GM12878 (cell line): ENCODE measurements around the gene TTLL12. TPM values are rescaled to one million over a fixed set of nuclear protein-coding genes. Genes with fewer than 3 reads are reported as not detected.

Experiments used
- ATAC-seq: fragments of 200-7000 bp; cut with Tn5 transposase; 3 replicates; pipeline ENCODE4 v1.9.1; 2020; ENCODE audit warnings: mild to moderate bottlenecking, moderate library complexity
- BruUV-seq: library from RNA; stranded (reverse); fragments of 400-500 nt; replicated peaks from 2 replicates; lab custom pipeline; 2021; lab: Mats Ljungman, UMichigan
- CTCF ChIA-PET: fragments of 300-600 bp; sonication (Branson Sonifier 250); formaldehyde crosslinking; extraction: SDS; loops from one replicate; lab custom pipeline; 2021; ENCODE audit warnings: inconsistent platforms; lab: Yijun Ruan, JAX
- POLR2A ChIA-PET: fragments of 350-600 bp; formaldehyde crosslinking; extraction: SDS; loops from one replicate; lab custom pipeline; 2021; ENCODE audit warnings: inconsistent platforms; lab: Charles Lee
- RAD21 ChIA-PET: fragments of 300-600 bp; sonication (Branson Sonifier 250); formaldehyde crosslinking; loops from one replicate; lab custom pipeline; 2023; ENCODE audit warnings: antibody characterized with exemption; ENCODE audit not compliant: unreplicated experiment; lab: Charles Lee
- SMC1A ChIA-PET: fragments of 300-600 bp; sonication (Branson Sonifier 250); formaldehyde crosslinking; loops from one replicate; lab custom pipeline; 2023; ENCODE audit not compliant: unreplicated experiment, uncharacterized antibody; lab: Charles Lee
- DNase-seq: peaks from one replicate; pipeline ENCODE4 v3.0.0-alpha.2; 2011; ENCODE audit warnings: low read depth, low spot score
- FAIRE-seq: peaks from 3 replicates; lab custom pipeline; 2011; peaks lifted over from hg19 to GRCh38; lab: Jason Lieb, UNC
- H2AFZ ChIP-seq: 2 replicates; pipeline ENCODE4 v1.6.0; 2011; ENCODE audit warnings: low read depth, low read length, control low read depth; ENCODE audit not compliant: control insufficient read depth
- H3K27ac ChIP-seq: 2 replicates; pipeline ENCODE4 v1.5.1; 2011; ENCODE audit warnings: control low read depth; ENCODE audit not compliant: control insufficient read depth, insufficient read depth
- H3K27me3 ChIP-seq, 2 experiments: replicated peaks in 1 of 2; 2 replicates each; pipeline versions ENCODE4 v1.6.0 to v1.6.1; 2011; ENCODE audit warnings: low read length in 1 of 2; ENCODE audit not compliant: control insufficient read depth in 2 of 2, insufficient read depth in 2 of 2
- H3K36me3 ChIP-seq, 2 experiments: 2 replicates each; pipeline ENCODE4 v1.5.1; 2011; ENCODE audit warnings: low read length in 1 of 2; ENCODE audit not compliant: control insufficient read depth in 2 of 2, insufficient read depth in 2 of 2
- H3K4me1 ChIP-seq: 2 replicates; pipeline ENCODE4 v1.6.1; 2011; ENCODE audit warnings: mild to moderate bottlenecking, low read length, moderate library complexity, mixed read lengths; ENCODE audit not compliant: control insufficient read depth, insufficient read depth
- H3K4me2 ChIP-seq: 2 replicates; pipeline ENCODE4 v1.6.0; 2011; ENCODE audit warnings: control low read depth; ENCODE audit not compliant: control insufficient read depth, insufficient read depth
- H3K4me3 ChIP-seq: fragments of 200-600 bp; sonication (generic); 2 replicates; pipeline ENCODE4 v1.5.1; 2016
- H3K79me2 ChIP-seq: 2 replicates; pipeline ENCODE4 v1.6.0; 2011; ENCODE audit warnings: low read length; ENCODE audit not compliant: control insufficient read depth, insufficient read depth
- H3K9ac ChIP-seq: 2 replicates; pipeline ENCODE4 v1.8.0; 2011; ENCODE audit warnings: low read length, control low read depth, mixed read lengths; ENCODE audit not compliant: control insufficient read depth, insufficient read depth
- H3K9me3 ChIP-seq: replicated peaks from 3 replicates; pipeline ENCODE4 v1.5.1; 2011; ENCODE audit warnings: mild to moderate bottlenecking, low read length; ENCODE audit not compliant: control insufficient read depth, insufficient read depth
- H4K20me1 ChIP-seq: 2 replicates; pipeline ENCODE4 v1.6.0; 2011; ENCODE audit not compliant: control insufficient read depth, insufficient read depth
- CREB1 ChIP-seq: IDR thresholded peaks from 2 replicates; pipeline ENCODE4 v1.6.1; 2012; ENCODE audit warnings: low read depth, mild to moderate bottlenecking, inconsistent platforms
- CREM ChIP-seq: IDR thresholded peaks from 2 replicates; pipeline ENCODE4 v1.6.1; 2014; ENCODE audit warnings: antibody characterized with exemption, low read depth
- ETV6 ChIP-seq, 2 experiments: fragments of 450-650 bp in 1 of 2; IDR thresholded peaks in 1 of 2; conservative IDR thresholded peaks in 1 of 2; 2 replicates each; pipeline ENCODE4 v1.6.1; 2014; ENCODE audit warnings: antibody characterized with exemption in 1 of 2, borderline replicate concordance in 1 of 2, low read depth in 1 of 2, mild to moderate bottlenecking in 1 of 2, moderate library complexity in 1 of 2
- HDAC6 ChIP-seq: fragments of 200-600 bp; sonication (generic); IDR thresholded peaks from one replicate; pipeline ENCODE4 v1.8.0; 2017; ENCODE audit warnings: antibody characterized with exemption; ENCODE audit not compliant: unreplicated experiment
- LARP7 ChIP-seq: fragments of 450-650 bp; IDR thresholded peaks from 2 replicates; pipeline ENCODE4 v1.6.1; 2017; ENCODE audit warnings: mild to moderate bottlenecking
- PAX5 ChIP-seq: IDR thresholded peaks from 2 replicates; pipeline ENCODE4 v1.6.1; 2011; ENCODE audit warnings: low read depth, low read length, borderline replicate concordance
- PML ChIP-seq: IDR thresholded peaks from 2 replicates; pipeline ENCODE4 v1.6.1; 2012; ENCODE audit warnings: low read length, inconsistent platforms
- PRDM15 ChIP-seq: fragments of 450-650 bp; formaldehyde crosslinking; IDR thresholded peaks from 2 replicates; pipeline ENCODE4 v1.4.0; 2020; ENCODE audit warnings: mild to moderate bottlenecking, moderate library complexity
- SMAD1 ChIP-seq: fragments of 450-650 bp; IDR thresholded peaks from 2 replicates; pipeline ENCODE4 v1.6.1; 2018; ENCODE audit warnings: mild to moderate bottlenecking, low read depth; ENCODE audit not compliant: partially characterized antibody
- SRF ChIP-seq, 2 experiments: IDR thresholded peaks; 2 replicates each; pipeline ENCODE4 v1.6.1; 2011; ENCODE audit warnings: low read depth in 2 of 2, low read length in 2 of 2, mild to moderate bottlenecking in 1 of 2, moderate library complexity in 1 of 2
- SUZ12 ChIP-seq: fragments of 200-600 bp; sonication (generic); IDR thresholded peaks from one replicate; pipeline ENCODE4 v1.6.1; 2018; ENCODE audit warnings: antibody characterized with exemption, mild to moderate bottlenecking; ENCODE audit not compliant: unreplicated experiment
- YBX1 ChIP-seq: fragments of 450-650 bp; IDR thresholded peaks from 2 replicates; pipeline ENCODE4 v1.6.1; 2016; ENCODE audit warnings: antibody characterized with exemption
- ZBTB33 ChIP-seq: fragments of 450-650 bp; IDR thresholded peaks from 2 replicates; pipeline ENCODE4 v1.6.1; 2017; ENCODE audit warnings: mild to moderate bottlenecking
- WGBS: methylation state at CpG from one replicate; pipeline ENCODE4 v1.1.6; 2016; ENCODE audit warnings: low lambda C conversion rate; ENCODE audit not compliant: insufficient replicate concordance, insufficient coverage; ENCODE audit errors: missing lambda C conversion rate; 5-methylcytosine and 5-hydroxymethylcytosine counted together
- in situ Hi-C: fragments of 300-500 bp; cut with MboI; formaldehyde crosslinking; loops from 9 replicates; pipeline ENCODE4 v1.14.3; 2018; ENCODE audit warnings: mixed read lengths
- intact Hi-C: fragments of 100-400 bp; cut with micrococcal nuclease; formaldehyde crosslinking; loops from one replicate; pipeline ENCODE4 v1.14.2; 2022; ENCODE audit not compliant: unreplicated experiment
- polyA plus RNA-seq, 11 experiments: library from polyadenylated mRNA; depleted of rRNA in 4 of 11; unstranded in 6 of 11; stranded (reverse) in 5 of 11; fragments of >200 nt; fragmentation: Nextera tagmentation in 4 of 11; fragmentation: Illumina TruSeq in 1 of 11; extraction: Ambion mirVana in 4 of 11; extraction: Trizol in 1 of 11; gene quantifications; 1 replicate in 1 of 11; 2 replicates in 10 of 11; pipeline versions ENCODE4 v1.2.1 to v1.2.3, GENCODE V29; 2011 to 2016; ENCODE audit warnings: inconsistent platforms in 2 of 11, missing spikeins in 2 of 11, low read depth in 1 of 11
- total RNA-seq, 4 experiments: library from RNA; depleted of rRNA in 3 of 4; stranded (reverse); fragments of >200 nt in 3 of 4; fragmentation: Illumina TruSeq in 1 of 4; extraction: Trizol in 1 of 4; gene quantifications; 2 replicates each; pipeline versions ENCODE4 v1.2.1 to v1.2.3, GENCODE V29; 2013 to 2021
- TF ChIP-seq, protein P1 (sequence below): fragments of 450-650 bp; IDR thresholded peaks from 2 replicates; pipeline ENCODE4 v1.6.1; 2018; ENCODE audit warnings: borderline replicate concordance, mild to moderate bottlenecking; ENCODE audit not compliant: partially characterized antibody
- TF ChIP-seq, protein P2 (sequence below): fragments of 450-650 bp; IDR thresholded peaks from 2 replicates; pipeline ENCODE4 v1.6.1; 2014; ENCODE audit warnings: mild to moderate bottlenecking

Gene TTLL12
- total and polyA plus RNA-seq, 10 of the 15 experiments (the other 5 are each of a cell fraction or from before 2014, with no cell fraction given) = 1.00 to 89.8 (median 38.5) TPM

DNA sequence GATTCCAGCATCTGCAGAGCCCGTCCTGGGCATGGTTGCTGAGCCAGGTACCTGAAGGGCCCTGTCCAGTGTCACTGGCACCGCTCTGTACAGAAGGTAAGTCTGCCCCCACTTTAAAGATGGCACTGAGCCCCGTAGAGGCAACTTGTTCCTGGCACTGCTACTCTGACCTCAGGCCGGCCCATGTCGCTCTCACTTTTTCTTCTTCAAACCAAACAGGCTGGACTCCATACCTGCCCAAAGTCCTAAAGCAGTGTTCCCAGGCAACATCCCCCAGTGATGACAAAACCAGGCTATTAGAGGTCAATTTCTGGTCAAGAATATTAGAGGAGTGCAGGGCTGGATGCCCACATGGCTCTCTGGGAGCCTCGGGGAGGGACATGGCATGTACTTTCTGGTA lies 46.6 kb upstream of the TTLL12 start:
- no peak for DNase-seq
- peaks cover 5 to 6% of the 10 kb centered on the region in 2 experiments; a peak in 3 of 4 replicates for H3K27me3 ChIP-seq
- H3K4me1 ChIP-seq = no peaks in the 10 kb centered on the region
- H3K9me3 ChIP-seq = no peaks in the 10 kb centered on the region
- no peaks in the 10 kb centered on the region for H3K36me3 ChIP-seq
- no TSS peak for BruUV-seq
- FAIRE-seq = no peak
- H4K20me1 ChIP-seq = no peaks in the 10 kb centered on the region
- intact Hi-C loops = loop anchor here (5.0 kb wide), 1 partner anchor 39 kb away; no protein-coding TSS in a partner anchor
- no peak overlapping the region for H3K4me3 ChIP-seq
- no peak overlapping the region for H2AFZ ChIP-seq
- no peak for ATAC-seq
- POLR2A ChIA-PET = interaction anchor here (0.5 kb wide), 1 partner anchor 42 kb away, joined by 5 read pairs; no protein-coding TSS in a partner anchor
- RAD21 ChIA-PET = interaction anchor here (1.9 to 2.7 kb wide), 2 partner anchors 36 to 113 kb away, joined by 5 to 22 read pairs; no protein-coding TSS in a partner anchor
- CTCF ChIA-PET = interaction anchor here (2.0 to 4.8 kb wide), 2 partner anchors 30 to 113 kb away, joined by 5 to 37 read pairs; no protein-coding TSS in a partner anchor
- no peak overlapping the region for H3K27ac ChIP-seq
- TF ChIP-seq HDAC6 = no peak
- TF ChIP-seq PAX5 = no peak
- TF ChIP-seq ZBTB33 = no peak
- no peak for TF ChIP-seq SUZ12
- TF ChIP-seq, protein P1, sequence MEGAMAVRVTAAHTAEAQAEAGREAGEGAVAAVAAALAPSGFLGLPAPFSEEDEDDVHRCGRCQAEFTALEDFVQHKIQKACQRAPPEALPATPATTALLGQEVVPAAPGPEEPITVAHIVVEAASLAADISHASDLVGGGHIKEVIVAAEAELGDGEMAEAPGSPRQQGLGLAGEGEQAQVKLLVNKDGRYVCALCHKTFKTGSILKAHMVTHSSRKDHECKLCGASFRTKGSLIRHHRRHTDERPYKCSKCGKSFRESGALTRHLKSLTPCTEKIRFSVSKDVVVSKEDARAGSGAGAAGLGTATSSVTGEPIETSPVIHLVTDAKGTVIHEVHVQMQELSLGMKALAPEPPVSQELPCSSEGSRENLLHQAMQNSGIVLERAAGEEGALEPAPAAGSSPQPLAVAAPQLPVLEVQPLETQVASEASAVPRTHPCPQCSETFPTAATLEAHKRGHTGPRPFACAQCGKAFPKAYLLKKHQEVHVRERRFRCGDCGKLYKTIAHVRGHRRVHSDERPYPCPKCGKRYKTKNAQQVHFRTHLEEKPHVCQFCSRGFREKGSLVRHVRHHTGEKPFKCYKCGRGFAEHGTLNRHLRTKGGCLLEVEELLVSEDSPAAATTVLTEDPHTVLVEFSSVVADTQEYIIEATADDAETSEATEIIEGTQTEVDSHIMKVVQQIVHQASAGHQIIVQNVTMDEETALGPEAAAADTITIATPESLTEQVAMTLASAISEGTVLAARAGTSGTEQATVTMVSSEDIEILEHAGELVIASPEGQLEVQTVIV = no peak
- no peak for TF ChIP-seq CREB1
- no peak for TF ChIP-seq LARP7
- no peak for TF ChIP-seq PML
- no peak for TF ChIP-seq CREM
- no peak for TF ChIP-seq PRDM15 (CRISPR knock-in tag)
- no peak for TF ChIP-seq SRF (IDR thresholded peaks at IDR 0.05; ENCODE audit: low read depth in 2 of 2, low read length in 2 of 2)
- no peak for TF ChIP-seq SMAD1
- TF ChIP-seq, protein P2, sequence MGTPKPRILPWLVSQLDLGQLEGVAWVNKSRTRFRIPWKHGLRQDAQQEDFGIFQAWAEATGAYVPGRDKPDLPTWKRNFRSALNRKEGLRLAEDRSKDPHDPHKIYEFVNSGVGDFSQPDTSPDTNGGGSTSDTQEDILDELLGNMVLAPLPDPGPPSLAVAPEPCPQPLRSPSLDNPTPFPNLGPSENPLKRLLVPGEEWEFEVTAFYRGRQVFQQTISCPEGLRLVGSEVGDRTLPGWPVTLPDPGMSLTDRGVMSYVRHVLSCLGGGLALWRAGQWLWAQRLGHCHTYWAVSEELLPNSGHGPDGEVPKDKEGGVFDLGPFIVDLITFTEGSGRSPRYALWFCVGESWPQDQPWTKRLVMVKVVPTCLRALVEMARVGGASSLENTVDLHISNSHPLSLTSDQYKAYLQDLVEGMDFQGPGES = no peak
- no peak for TF ChIP-seq ETV6 (conservative IDR thresholded peaks at IDR 0.05 in 1 of 2, IDR thresholded peaks at IDR 0.05 in 1 of 2; ENCODE audit: borderline replicate concordance in 1 of 2, low read depth in 1 of 2)
- TF ChIP-seq YBX1 = no peak
- H3K9ac ChIP-seq = no peak overlapping the region
- no peaks in the 10 kb centered on the region for H3K79me2 ChIP-seq
- H3K4me2 ChIP-seq = no peak overlapping the region
- 29% methylated on average over 6 of the region's 6 CpGs for WGBS
- SMC1A ChIA-PET = interaction anchor here (1.3 kb wide), 1 partner anchor 33 kb away, joined by 4 read pairs; no protein-coding TSS in a partner anchor
- in situ Hi-C loops = loop anchor here (5.0 kb wide), 2 partner anchors 114 to 149 kb away; no protein-coding TSS in a partner anchor
